ENCODE data around the gene TNIK. TPM values are rescaled to one million over a fixed set of nuclear protein-coding genes. Genes with fewer than 3 reads are reported as not detected.
A peak's percentile ranks its signal among the peaks of the same experiment; 100 is the strongest.
"Not testable (repeated sequence)": the region's sequence is repeated elsewhere in the genome, so short reads cannot be mapped to it uniquely, and the experiment has no call there.

The TNIK gene
- total RNA-seq, 1 donor from 2014 or later, result 17.0 TPM

GRCh38 chr3:171290680-171291079 lies 169.5 kb downstream of the TNIK start:
- H3K36me3 ChIP-seq (ENCODE audit: control insufficient read depth, insufficient read depth, low read length), result no peaks in the 10 kb centered on the region
- H3K27me3 ChIP-seq (ENCODE audit: control insufficient read depth, insufficient read depth, low read length), result no peaks in the 10 kb centered on the region
- no peak overlapping the region for H3K4me3 ChIP-seq (ENCODE audit: low read depth, low read length)
- no peak for TF ChIP-seq CTCF (IDR thresholded peaks at IDR 0.05; ENCODE audit: insufficient read depth, low read length, poor library complexity, severe bottlenecking)
- DNase-seq (ENCODE audit: low read depth), result no peak

GRCh38 chr3:171289291-171289690 lies 170.9 kb downstream of the TNIK start:
- Histone ChIP-seq H3K36me3 (ENCODE audit: control insufficient read depth, insufficient read depth, low read length) (no peaks in the 10 kb centered on the region), H3K27me3 (ENCODE audit: control insufficient read depth, insufficient read depth, low read length) (no peaks in the 10 kb centered on the region), H3K4me3 (ENCODE audit: low read depth, low read length) (no peak overlapping the region)
- no peak for TF ChIP-seq CTCF (IDR thresholded peaks at IDR 0.05; ENCODE audit: insufficient read depth, low read length, poor library complexity, severe bottlenecking)
- no peak for DNase-seq (ENCODE audit: low read depth)

- not testable (repeated sequence) for DNase-seq (ENCODE audit: low read depth)
These were observed 172.4 kb downstream of the TNIK start for GRCh38 chr3:171287761-171288160.

GRCh38 chr3:171286580-171287249 lies 173.5 kb downstream of the TNIK start:
- TF ChIP-seq CTCF (IDR thresholded peaks at IDR 0.05; ENCODE audit: insufficient read depth, low read length, poor library complexity, severe bottlenecking), result no peak
- no peaks in the 10 kb centered on the region for H3K36me3 ChIP-seq (ENCODE audit: control insufficient read depth, insufficient read depth, low read length)
- H3K27me3 ChIP-seq (ENCODE audit: control insufficient read depth, insufficient read depth, low read length), result no peaks in the 10 kb centered on the region
- no peak overlapping the region for H3K4me3 ChIP-seq (ENCODE audit: low read depth, low read length)
- no peak for DNase-seq (ENCODE audit: low read depth)

More at GRCh38 chr3:171287761-171288160, 172.4 kb downstream of the TNIK start:
- H3K27me3 ChIP-seq (ENCODE audit: control insufficient read depth, insufficient read depth, low read length); H3K4me3 ChIP-seq (ENCODE audit: low read depth, low read length); H3K36me3 ChIP-seq (ENCODE audit: control insufficient read depth, insufficient read depth, low read length): not testable (repeated sequence)

GRCh38 chr3:171285287-171285686 lies 174.9 kb downstream of the TNIK start:
- H3K36me3 ChIP-seq (ENCODE audit: control insufficient read depth, insufficient read depth, low read length), result no peaks in the 10 kb centered on the region
- H3K4me3 ChIP-seq (ENCODE audit: low read depth, low read length), result no peak overlapping the region
- no peak for DNase-seq (ENCODE audit: low read depth)
- no peaks in the 10 kb centered on the region for H3K27me3 ChIP-seq (ENCODE audit: control insufficient read depth, insufficient read depth, low read length)
- no peak for TF ChIP-seq CTCF (IDR thresholded peaks at IDR 0.05; ENCODE audit: insufficient read depth, low read length, poor library complexity, severe bottlenecking)

GRCh38 chr3:171284308-171285075 lies 175.7 kb downstream of the TNIK start:
- H3K36me3 ChIP-seq (ENCODE audit: control insufficient read depth, insufficient read depth, low read length), result no peaks in the 10 kb centered on the region
- TF ChIP-seq CTCF (IDR thresholded peaks at IDR 0.05; ENCODE audit: insufficient read depth, low read length, poor library complexity, severe bottlenecking), result no peak
- peak; percentile 96 for DNase-seq (ENCODE audit: low read depth)
- no peaks in the 10 kb centered on the region for H3K27me3 ChIP-seq (ENCODE audit: control insufficient read depth, insufficient read depth, low read length)
- no peak overlapping the region for H3K4me3 ChIP-seq (ENCODE audit: low read depth, low read length)

All from kidney epithelial cell (primary cell).